ENCODE data around the gene ATP6AP1. TPM values are rescaled to one million over a fixed set of nuclear protein-coding genes. Genes with fewer than 3 reads are reported as not detected.

The ATP6AP1 gene
- total and polyA plus RNA-seq, 2 donors (not counting 3 experiments of a cell fraction or from before 2014, with no cell fraction given) = 145 to 322 TPM

DNA sequence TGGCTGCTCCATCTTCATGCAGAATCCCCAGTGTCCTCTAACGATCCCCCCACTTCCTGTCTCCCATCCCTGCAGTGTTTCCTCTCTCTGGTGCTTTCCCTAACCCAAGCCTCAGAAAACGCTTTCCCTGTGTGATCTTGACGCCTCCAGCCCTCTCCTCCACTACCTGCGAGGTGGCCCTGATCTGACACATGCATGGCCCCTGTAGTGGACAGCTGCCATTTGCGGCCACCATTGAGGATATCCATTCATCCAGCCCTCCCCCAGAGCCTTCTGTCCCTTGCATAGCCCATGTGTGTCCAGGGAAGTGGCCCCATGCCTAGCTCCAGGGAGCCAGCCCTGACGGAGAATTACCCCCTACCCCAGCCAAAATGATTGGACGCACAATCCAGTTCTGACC is 54.8 kb downstream of the ATP6AP1 start:
- no peak for FAIRE-seq
- CTCF ChIA-PET = no interaction called here

More for the DNA sequence above, 54.8 kb downstream of the ATP6AP1 start:
- POLR2A ChIA-PET = no interaction called here
- Histone ChIP-seq H3K79me2 (ENCODE audit: control insufficient read depth, insufficient read depth, low read length) (peaks cover 10% of the 10 kb centered on the region), H3K27me3 (ENCODE audit: control insufficient read depth in 2 of 2, insufficient read depth in 2 of 2, low read length in 2 of 2) (no peaks in the 10 kb centered on the region), H2AFZ (ENCODE audit: low read depth, low read length) (no peak overlapping the region), H3K9ac (replicated peaks; ENCODE audit: extremely low read depth, insufficient read depth, low read length) (no peak overlapping the region), H4K20me1 (replicated peaks; ENCODE audit: control insufficient read depth, extremely low read depth, insufficient read depth, low read length) (no peaks in the 10 kb centered on the region), H3K4me2 (ENCODE audit: insufficient read depth, low read length) (no peak overlapping the region), H3K36me3 (ENCODE audit: control insufficient read depth in 2 of 2, extremely low read depth in 1 of 2, insufficient read depth in 2 of 2, low read length in 2 of 2) (no peaks in the 10 kb centered on the region), H3K9me3 (replicated peaks; ENCODE audit: control insufficient read depth, insufficient read depth, low read length) (no peaks in the 10 kb centered on the region), H3K9me1 (replicated peaks; ENCODE audit: control insufficient read depth, extremely low read depth, insufficient read depth, low read length) (no peaks in the 10 kb centered on the region), H3K27ac (ENCODE audit: insufficient read depth, low read depth, low read length) (no peak overlapping the region), H3K4me3 (replicated peaks in 1 of 3; ENCODE audit: insufficient read depth in 1 of 3, low read depth in 1 of 3, low read length in 3 of 3) (no peak overlapping the region), H3K4me1 (ENCODE audit: control insufficient read depth, extremely low read depth, insufficient read depth, low read length) (peaks cover 8% of the 10 kb centered on the region)
- no TSS peak for BruUV-seq (replicated peaks)
- dilution Hi-C loops (cut with MboI; ENCODE audit: extremely low pct_ligation_motif_present, low sequenced_read_pairs) (no loop called here), intact Hi-C loops (cut with micrococcal nuclease) (no loop called here)
- TF ChIP-seq FOS (IDR thresholded peaks at IDR 0.05; ENCODE audit: borderline replicate concordance, insufficient read depth, low read length) (no peak), GATA2 (IDR thresholded peaks at IDR 0.05; ENCODE audit: insufficient read depth, insufficient read length, low read depth, low read length) (no peak), POLR2A (IDR thresholded peaks at IDR 0.05; ENCODE audit: low read depth, low read length) (no peak), EZH2 (IDR thresholded peaks at IDR 0.05; ENCODE audit: borderline replicate concordance, low read depth, low read length, severe bottlenecking) (no peak), JUN (IDR thresholded peaks at IDR 0.05; ENCODE audit: borderline replicate concordance, insufficient read depth, insufficient read length, low read depth) (no peak), POLR2AphosphoS5 (IDR thresholded peaks at IDR 0.05; ENCODE audit: insufficient read depth, low read depth, low read length) (no peak)
- TF ChIP-seq, protein P1, sequence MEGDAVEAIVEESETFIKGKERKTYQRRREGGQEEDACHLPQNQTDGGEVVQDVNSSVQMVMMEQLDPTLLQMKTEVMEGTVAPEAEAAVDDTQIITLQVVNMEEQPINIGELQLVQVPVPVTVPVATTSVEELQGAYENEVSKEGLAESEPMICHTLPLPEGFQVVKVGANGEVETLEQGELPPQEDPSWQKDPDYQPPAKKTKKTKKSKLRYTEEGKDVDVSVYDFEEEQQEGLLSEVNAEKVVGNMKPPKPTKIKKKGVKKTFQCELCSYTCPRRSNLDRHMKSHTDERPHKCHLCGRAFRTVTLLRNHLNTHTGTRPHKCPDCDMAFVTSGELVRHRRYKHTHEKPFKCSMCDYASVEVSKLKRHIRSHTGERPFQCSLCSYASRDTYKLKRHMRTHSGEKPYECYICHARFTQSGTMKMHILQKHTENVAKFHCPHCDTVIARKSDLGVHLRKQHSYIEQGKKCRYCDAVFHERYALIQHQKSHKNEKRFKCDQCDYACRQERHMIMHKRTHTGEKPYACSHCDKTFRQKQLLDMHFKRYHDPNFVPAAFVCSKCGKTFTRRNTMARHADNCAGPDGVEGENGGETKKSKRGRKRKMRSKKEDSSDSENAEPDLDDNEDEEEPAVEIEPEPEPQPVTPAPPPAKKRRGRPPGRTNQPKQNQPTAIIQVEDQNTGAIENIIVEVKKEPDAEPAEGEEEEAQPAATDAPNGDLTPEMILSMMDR (IDR thresholded peaks at IDR 0.05; ENCODE audit: extremely low read depth in 1 of 2, insufficient read depth in 1 of 2, low read depth in 1 of 2, low read length in 2 of 2) = no peak
- no peak for DNase-seq (ENCODE audit: low read depth, low spot score)
